C4-2B (cell line): ENCODE results near the gene SMIM23.

ENCODE experiments used
- CTCF ChIP-seq: fragments of 450-650 bp; conservative IDR thresholded peaks from 2 replicates; pipeline ENCODE4 v1.5.1; 2017; ENCODE audit warnings: mild to moderate bottlenecking
- ZFX ChIP-seq: fragments of 450-650 bp; IDR thresholded peaks from 2 replicates; pipeline ENCODE4 v1.6.1; 2017

GRCh38 chr5:171764265-171764664, 21.4 kb upstream of the SMIM23 start:
- TF ChIP-seq CTCF (no peak), ZFX (no peak)
